ENCODE measurements around the gene SMAP2.

SMAP2 gene

GRCh38 chr1:40350391-40350790, 23.1 kb upstream of the SMAP2 start:
- H3K4me1 ChIP-seq (ENCODE audit: control insufficient read depth, insufficient read depth, low read length) = no peaks in the 10 kb centered on the region
- no peak overlapping the region for H3K27ac ChIP-seq (ENCODE audit: low read length)
- no peak overlapping the region for H3K4me3 ChIP-seq (ENCODE audit: low read length)
- WGBS (ENCODE audit: insufficient coverage, insufficient read length) = no CpG with 5 or more reads among the region's 2 CpGs
- DNase-seq (ENCODE audit: low read depth, low spot score) = no peak
- no peaks in the 10 kb centered on the region for H3K27me3 ChIP-seq (ENCODE audit: control insufficient read depth, insufficient read depth, low read length)
- H3K9me3 ChIP-seq (ENCODE audit: control insufficient read depth, insufficient read depth, low read length) = no peaks in the 10 kb centered on the region
- no peaks in the 10 kb centered on the region for H3K36me3 ChIP-seq (ENCODE audit: control insufficient read depth, insufficient read depth, low read length)

- no peak overlapping the region for H3K4me3 ChIP-seq (ENCODE audit: low read length)
- H3K27ac ChIP-seq (ENCODE audit: low read length) = no peak overlapping the region
- no peaks in the 10 kb centered on the region for H3K36me3 ChIP-seq (ENCODE audit: control insufficient read depth, insufficient read depth, low read length)
- no peaks in the 10 kb centered on the region for H3K4me1 ChIP-seq (ENCODE audit: control insufficient read depth, insufficient read depth, low read length)
- H3K27me3 ChIP-seq (ENCODE audit: control insufficient read depth, insufficient read depth, low read length) = no peaks in the 10 kb centered on the region
- H3K9me3 ChIP-seq (ENCODE audit: control insufficient read depth, insufficient read depth, low read length) = no peaks in the 10 kb centered on the region
- no CpG with 5 or more reads among the region's 2 CpGs for WGBS (ENCODE audit: insufficient coverage, insufficient read length)
- no peak for DNase-seq (ENCODE audit: low read depth, low spot score)
Measured at GRCh38 chr1:40351124-40351523, 22.4 kb upstream of the SMAP2 start.

GRCh38 chr1:40352126-40352525, 21.4 kb upstream of the SMAP2 start:
- H3K27me3 ChIP-seq (ENCODE audit: control insufficient read depth, insufficient read depth, low read length) = no peaks in the 10 kb centered on the region
- no peaks in the 10 kb centered on the region for H3K9me3 ChIP-seq (ENCODE audit: control insufficient read depth, insufficient read depth, low read length)
- H3K36me3 ChIP-seq (ENCODE audit: control insufficient read depth, insufficient read depth, low read length) = no peaks in the 10 kb centered on the region
- whole genome bisulfite sequencing (ENCODE audit: insufficient coverage, insufficient read length) = no CpG with 5 or more reads among the region's 3 CpGs
- no peak overlapping the region for H3K4me3 ChIP-seq (ENCODE audit: low read length)
- no peaks in the 10 kb centered on the region for H3K4me1 ChIP-seq (ENCODE audit: control insufficient read depth, insufficient read depth, low read length)
- H3K27ac ChIP-seq (ENCODE audit: low read length) = no peak overlapping the region
- no peak for DNase-seq (ENCODE audit: low read depth, low spot score)

GRCh38 chr1:40353082-40353481, 20.4 kb upstream of the SMAP2 start:
- WGBS (ENCODE audit: insufficient coverage, insufficient read length) = no CpG with 5 or more reads among the region's 3 CpGs
- H3K36me3 ChIP-seq (ENCODE audit: control insufficient read depth, insufficient read depth, low read length) = no peaks in the 10 kb centered on the region
- H3K27ac ChIP-seq (ENCODE audit: low read length) = no peak overlapping the region
- no peaks in the 10 kb centered on the region for H3K4me1 ChIP-seq (ENCODE audit: control insufficient read depth, insufficient read depth, low read length)
- H3K4me3 ChIP-seq (ENCODE audit: low read length) = no peak overlapping the region
- H3K27me3 ChIP-seq (ENCODE audit: control insufficient read depth, insufficient read depth, low read length) = no peaks in the 10 kb centered on the region
- no peak for DNase-seq (ENCODE audit: low read depth, low spot score)
- H3K9me3 ChIP-seq (ENCODE audit: control insufficient read depth, insufficient read depth, low read length) = no peaks in the 10 kb centered on the region

- Histone ChIP-seq H3K9me3 (ENCODE audit: control insufficient read depth, insufficient read depth, low read length) (no peaks in the 10 kb centered on the region), H3K27ac (ENCODE audit: low read length) (no peak overlapping the region), H3K27me3 (ENCODE audit: control insufficient read depth, insufficient read depth, low read length) (no peaks in the 10 kb centered on the region), H3K36me3 (ENCODE audit: control insufficient read depth, insufficient read depth, low read length) (no peaks in the 10 kb centered on the region), H3K4me1 (ENCODE audit: control insufficient read depth, insufficient read depth, low read length) (no peaks in the 10 kb centered on the region), H3K4me3 (ENCODE audit: low read length) (no peak overlapping the region)
- no peak for DNase-seq (ENCODE audit: low read depth, low spot score)
Measured at GRCh38 chr1:40357625-40358024, 15.9 kb upstream of the SMAP2 start.

- Histone ChIP-seq H3K36me3 (ENCODE audit: control insufficient read depth, insufficient read depth, low read length) (no peaks in the 10 kb centered on the region), H3K4me1 (ENCODE audit: control insufficient read depth, insufficient read depth, low read length) (no peaks in the 10 kb centered on the region), H3K9me3 (ENCODE audit: control insufficient read depth, insufficient read depth, low read length) (no peaks in the 10 kb centered on the region), H3K4me3 (ENCODE audit: low read length) (no peak overlapping the region), H3K27ac (ENCODE audit: low read length) (no peak overlapping the region), H3K27me3 (ENCODE audit: control insufficient read depth, insufficient read depth, low read length) (no peaks in the 10 kb centered on the region)
- DNase-seq (ENCODE audit: low read depth, low spot score) = no peak
Measured at GRCh38 chr1:40360631-40361030, 12.9 kb upstream of the SMAP2 start.

- no peak for DNase-seq (ENCODE audit: low read depth, low spot score)
- Histone ChIP-seq H3K4me1 (ENCODE audit: control insufficient read depth, insufficient read depth, low read length) (no peaks in the 10 kb centered on the region), H3K9me3 (ENCODE audit: control insufficient read depth, insufficient read depth, low read length) (no peaks in the 10 kb centered on the region), H3K27ac (ENCODE audit: low read length) (no peak overlapping the region), H3K36me3 (ENCODE audit: control insufficient read depth, insufficient read depth, low read length) (no peaks in the 10 kb centered on the region), H3K4me3 (ENCODE audit: low read length) (no peak overlapping the region), H3K27me3 (ENCODE audit: control insufficient read depth, insufficient read depth, low read length) (no peaks in the 10 kb centered on the region)
- WGBS (ENCODE audit: insufficient coverage, insufficient read length) = no CpG with 5 or more reads among the region's 1 CpG
Measured at GRCh38 chr1:40361201-40361600, 12.3 kb upstream of the SMAP2 start.

GRCh38 chr1:40361637-40362036, 11.9 kb upstream of the SMAP2 start:
- no CpG with 5 or more reads among the region's 4 CpGs for WGBS (ENCODE audit: insufficient coverage, insufficient read length)
- no peaks in the 10 kb centered on the region for H3K9me3 ChIP-seq (ENCODE audit: control insufficient read depth, insufficient read depth, low read length)
- DNase-seq (ENCODE audit: low read depth, low spot score) = no peak
- no peaks in the 10 kb centered on the region for H3K4me1 ChIP-seq (ENCODE audit: control insufficient read depth, insufficient read depth, low read length)
- H3K27me3 ChIP-seq (ENCODE audit: control insufficient read depth, insufficient read depth, low read length) = no peaks in the 10 kb centered on the region
- H3K4me3 ChIP-seq (ENCODE audit: low read length) = no peak overlapping the region
- no peak overlapping the region for H3K27ac ChIP-seq (ENCODE audit: low read length)
- H3K36me3 ChIP-seq (ENCODE audit: control insufficient read depth, insufficient read depth, low read length) = no peaks in the 10 kb centered on the region

- no peak overlapping the region for H3K27ac ChIP-seq (ENCODE audit: low read length)
- H3K36me3 ChIP-seq (ENCODE audit: control insufficient read depth, insufficient read depth, low read length) = no peaks in the 10 kb centered on the region
- H3K27me3 ChIP-seq (ENCODE audit: control insufficient read depth, insufficient read depth, low read length) = no peaks in the 10 kb centered on the region
- H3K4me1 ChIP-seq (ENCODE audit: control insufficient read depth, insufficient read depth, low read length) = no peaks in the 10 kb centered on the region
- DNase-seq (ENCODE audit: low read depth, low spot score) = no peak
- no peak overlapping the region for H3K4me3 ChIP-seq (ENCODE audit: low read length)
- WGBS (ENCODE audit: insufficient coverage, insufficient read length) = no CpG with 5 or more reads among the region's 2 CpGs
- no peaks in the 10 kb centered on the region for H3K9me3 ChIP-seq (ENCODE audit: control insufficient read depth, insufficient read depth, low read length)
Measured at GRCh38 chr1:40362199-40362598, 11.3 kb upstream of the SMAP2 start.

GRCh38 chr1:40362699-40363098, 10.8 kb upstream of the SMAP2 start:
- Histone ChIP-seq H3K4me3 (ENCODE audit: low read length) (no peak overlapping the region), H3K27me3 (ENCODE audit: control insufficient read depth, insufficient read depth, low read length) (no peaks in the 10 kb centered on the region), H3K9me3 (ENCODE audit: control insufficient read depth, insufficient read depth, low read length) (no peaks in the 10 kb centered on the region), H3K36me3 (ENCODE audit: control insufficient read depth, insufficient read depth, low read length) (no peaks in the 10 kb centered on the region), H3K4me1 (ENCODE audit: control insufficient read depth, insufficient read depth, low read length) (no peaks in the 10 kb centered on the region), H3K27ac (ENCODE audit: low read length) (no peak overlapping the region)
- WGBS (ENCODE audit: insufficient coverage, insufficient read length) = no CpG with 5 or more reads among the region's 2 CpGs
- no peak for DNase-seq (ENCODE audit: low read depth, low spot score)

GRCh38 chr1:40363721-40364120, 9.8 kb upstream of the SMAP2 start:
- no peak for DNase-seq (ENCODE audit: low read depth, low spot score)
- Histone ChIP-seq H3K36me3 (ENCODE audit: control insufficient read depth, insufficient read depth, low read length) (no peaks in the 10 kb centered on the region), H3K27ac (ENCODE audit: low read length) (no peak overlapping the region), H3K9me3 (ENCODE audit: control insufficient read depth, insufficient read depth, low read length) (no peaks in the 10 kb centered on the region), H3K27me3 (ENCODE audit: control insufficient read depth, insufficient read depth, low read length) (no peaks in the 10 kb centered on the region), H3K4me3 (ENCODE audit: low read length) (no peak overlapping the region), H3K4me1 (ENCODE audit: control insufficient read depth, insufficient read depth, low read length) (no peaks in the 10 kb centered on the region)
- WGBS (ENCODE audit: insufficient coverage, insufficient read length) = no CpG with 5 or more reads among the region's 2 CpGs

Measured in iPS DF 6.9 (cell line).